SK-N-SH (cell line): Measurements from ENCODE around the gene NME8. TPM values are rescaled to one million over a fixed set of nuclear protein-coding genes. Genes with fewer than 3 reads are reported as not detected.
"Not testable (repeated sequence)": the region's sequence is repeated elsewhere in the genome, so short reads cannot be mapped to it uniquely, and the experiment has no call there.

Experiments
- CTCF ChIA-PET: fragments of 300-600, 350-600 bp; formaldehyde crosslinking; extraction: SDS; loops from one replicate; lab custom pipeline; 2021; lab: Yijun Ruan, JAX
- POLR2A ChIA-PET: fragments of 350-600 bp; sonication (Branson Sonifier 250); formaldehyde crosslinking; extraction: SDS; loops from one replicate; lab custom pipeline; 2020; ENCODE audit warnings: antibody characterized with exemption, inconsistent platforms; lab: Yijun Ruan, JAX
- DNase-seq: peaks from one replicate; pipeline ENCODE4 v3.0.0; 2012
- H2AFZ ChIP-seq: fragments of 200-600 bp; sonication (generic); 2 replicates; pipeline ENCODE4 v1.8.1; 2016; ENCODE audit warnings: antibody characterized with exemption, mild to moderate bottlenecking, low read depth
- H3F3A ChIP-seq: fragments of 200-600 bp; sonication (generic); replicated peaks from 2 replicates; pipeline ENCODE3; 2016; ENCODE audit warnings: antibody characterized with exemption, mild to moderate bottlenecking; ENCODE audit not compliant: insufficient read depth
- H3K27ac ChIP-seq, 2 experiments: fragments of 200-500 bp in 1 of 2; fragments of 200-600 bp in 1 of 2; sonication (Bioruptor generic) in 1 of 2; sonication (generic), shearing (Covaris generic) in 1 of 2; 2 replicates each; pipeline versions ENCODE4 v1.5.1 to v1.6.1; 2014 to 2016; ENCODE audit warnings: low read depth in 2 of 2, inconsistent platforms in 1 of 2, low read length in 1 of 2, mild to moderate bottlenecking in 1 of 2, mixed read lengths in 1 of 2
- H3K27me3 ChIP-seq: fragments of 200-600 bp; sonication (generic), shearing (Covaris generic); 2 replicates; pipeline ENCODE4 v1.6.1; 2016; ENCODE audit warnings: mixed run types; ENCODE audit not compliant: insufficient read depth
- H3K36me3 ChIP-seq, 2 experiments: fragments of 200-500 bp in 1 of 2; fragments of 200-600 bp in 1 of 2; sonication (Bioruptor generic) in 1 of 2; sonication (generic) in 1 of 2; replicated peaks in 1 of 2; 2 replicates each; pipeline versions ENCODE3 to v1.5.1; 2014 to 2016; ENCODE audit warnings: low read length in 1 of 2, mild to moderate bottlenecking in 1 of 2; ENCODE audit not compliant: insufficient read depth in 2 of 2, control insufficient read depth in 1 of 2
- H3K4me1 ChIP-seq, 2 experiments: fragments of 200-500 bp in 1 of 2; fragments of 200-600 bp in 1 of 2; sonication (Bioruptor generic) in 1 of 2; sonication (generic), shearing (Covaris generic) in 1 of 2; 2 replicates each; pipeline versions ENCODE4 v1.5.1 to v1.6.1; 2014 to 2016; ENCODE audit warnings: low read depth in 1 of 2, low read length in 1 of 2, mixed run types in 1 of 2; ENCODE audit not compliant: insufficient read depth in 2 of 2, control insufficient read depth in 1 of 2
- H3K4me2 ChIP-seq: fragments of 200-600 bp; sonication (generic), shearing (Covaris generic); 2 replicates; pipeline ENCODE4 v1.6.1; 2017; ENCODE audit warnings: mixed run types
- H3K4me3 ChIP-seq, 2 experiments: fragments of 200-500 bp in 1 of 2; fragments of 200-600 bp in 1 of 2; sonication (Bioruptor generic) in 1 of 2; sonication (generic), shearing (Covaris generic) in 1 of 2; 2 replicates each; pipeline versions ENCODE4 v1.5.1 to v1.8.1; 2014 to 2016; ENCODE audit warnings: low read depth in 2 of 2, inconsistent platforms in 1 of 2, low read length in 1 of 2, mild to moderate bottlenecking in 1 of 2, mixed read lengths in 1 of 2, moderate library complexity in 1 of 2
- H3K79me2 ChIP-seq: fragments of 200-600 bp; sonication (generic); 2 replicates; pipeline ENCODE4 v1.8.1; 2017; ENCODE audit warnings: mild to moderate bottlenecking; ENCODE audit not compliant: insufficient read depth
- H3K9ac ChIP-seq: fragments of 200-600 bp; sonication (generic); 2 replicates; pipeline ENCODE4 v1.6.1; 2017; ENCODE audit warnings: mixed run types
- H3K9me2 ChIP-seq: fragments of 200-600 bp; sonication (generic); 2 replicates; pipeline ENCODE4 v1.6.1; 2017; ENCODE audit warnings: mixed run types
- H3K9me3 ChIP-seq: fragments of 200-600 bp; sonication (generic); 2 replicates; pipeline ENCODE4 v1.6.1; 2017; ENCODE audit warnings: mixed run types, mild to moderate bottlenecking, moderate library complexity
- H4K20me1 ChIP-seq: fragments of 200-600 bp; sonication (generic); 2 replicates; pipeline ENCODE4 v1.6.1; 2017; ENCODE audit warnings: mild to moderate bottlenecking, mixed run types; ENCODE audit not compliant: insufficient read depth
- ELF1 ChIP-seq: IDR thresholded peaks from 2 replicates; pipeline ENCODE4 v1.4.0; 2012
- EP300 ChIP-seq, 2 experiments: IDR thresholded peaks; 2 replicates each; pipeline versions ENCODE4 v1.4.0 to v1.6.1; 2012; ENCODE audit warnings: borderline replicate concordance in 1 of 2, low read depth in 1 of 2, low read length in 1 of 2
- EZH2phosphoT487 ChIP-seq: fragments of 200-600 bp; sonication (generic); IDR thresholded peaks from 2 replicates; pipeline ENCODE4 v1.6.1; 2017; ENCODE audit warnings: low read depth, mixed run types, mild to moderate bottlenecking, antibody characterized with exemption, moderate library complexity, borderline replicate concordance
- FOSL2 ChIP-seq: IDR thresholded peaks from 2 replicates; pipeline ENCODE4 v1.4.0; 2012; ENCODE audit warnings: low read depth, mild to moderate bottlenecking, moderate library complexity, borderline replicate concordance
- GABPA ChIP-seq: IDR thresholded peaks from 2 replicates; pipeline ENCODE4 v1.4.0; 2012; ENCODE audit warnings: low read depth, mild to moderate bottlenecking
- GATA2 ChIP-seq: sonication (generic); formaldehyde crosslinking; IDR thresholded peaks from 2 replicates; pipeline ENCODE4 v1.5.0; 2020; ENCODE audit warnings: mild to moderate bottlenecking, missing genetic modification reagents
- JUND ChIP-seq: IDR thresholded peaks from 2 replicates; pipeline ENCODE4 v1.4.0; 2012
- NFIC ChIP-seq: IDR thresholded peaks from 2 replicates; pipeline ENCODE4 v1.4.0; 2012; ENCODE audit warnings: borderline replicate concordance
- NRF1 ChIP-seq: IDR thresholded peaks from 2 replicates; pipeline ENCODE4 v1.6.1; 2012; ENCODE audit warnings: low read depth, mild to moderate bottlenecking, low read length
- POLR2AphosphoS5 ChIP-seq: IDR thresholded peaks from 2 replicates; pipeline ENCODE4 v1.6.1; 2012; ENCODE audit warnings: low read depth, low read length
- RAD21 ChIP-seq: IDR thresholded peaks from 2 replicates; pipeline ENCODE4 v1.6.1; 2012; ENCODE audit warnings: mild to moderate bottlenecking, low read length
- RXRA ChIP-seq: IDR thresholded peaks from 2 replicates; pipeline ENCODE4 v1.4.0; 2012; ENCODE audit warnings: low read depth, mild to moderate bottlenecking, borderline replicate concordance
- SIN3A ChIP-seq: IDR thresholded peaks from 2 replicates; pipeline ENCODE4 v1.6.1; 2012; ENCODE audit warnings: low read depth, mild to moderate bottlenecking, low read length, moderate library complexity, borderline replicate concordance
- TAF1 ChIP-seq: IDR thresholded peaks from 2 replicates; pipeline ENCODE4 v1.6.1; 2012; ENCODE audit warnings: low read depth, mild to moderate bottlenecking, low read length, moderate library complexity, borderline replicate concordance
- TCF12 ChIP-seq: IDR thresholded peaks from 2 replicates; pipeline ENCODE4 v1.4.0; 2012
- TEAD4 ChIP-seq: IDR thresholded peaks from 2 replicates; pipeline ENCODE4 v1.4.0; 2012; ENCODE audit warnings: mild to moderate bottlenecking, borderline replicate concordance; ENCODE audit not compliant: insufficient read depth
- YY1 ChIP-seq: IDR thresholded peaks from 2 replicates; pipeline ENCODE4 v1.4.0; 2012; ENCODE audit warnings: low read depth, mild to moderate bottlenecking
- WGBS: methylation state at CpG from one replicate; pipeline ENCODE4 v1.1.6; 2017; ENCODE audit warnings: low lambda C conversion rate; 5-methylcytosine and 5-hydroxymethylcytosine counted together
- polyA plus RNA-seq, 3 experiments: library from polyadenylated mRNA; depleted of rRNA; stranded (reverse); fragments of >200 nt; gene quantifications; 2 replicates each; pipeline ENCODE4 v1.2.3, GENCODE V29; 2012
- TF ChIP-seq, protein P1 (sequence below): fragments of 200-600 bp; sonication (generic); IDR thresholded peaks from 2 replicates; pipeline ENCODE4 v1.6.1; 2017; ENCODE audit warnings: antibody characterized with exemption, mild to moderate bottlenecking, moderate library complexity
- TF ChIP-seq, protein P2 (sequence below): fragments of 150-350 bp; IDR thresholded peaks from 2 replicates; pipeline ENCODE4 v1.6.1; 2017; ENCODE audit warnings: antibody characterized with exemption, low read length, low read depth, borderline replicate concordance

Gene NME8
- polyA plus RNA-seq, 1 of the 3 experiments (the other 2 are of a cell fraction), result not detected

GRCh38 chr7:37806152-37806551, 42.2 kb upstream of the NME8 start (continued):
- TF ChIP-seq, protein P1, sequence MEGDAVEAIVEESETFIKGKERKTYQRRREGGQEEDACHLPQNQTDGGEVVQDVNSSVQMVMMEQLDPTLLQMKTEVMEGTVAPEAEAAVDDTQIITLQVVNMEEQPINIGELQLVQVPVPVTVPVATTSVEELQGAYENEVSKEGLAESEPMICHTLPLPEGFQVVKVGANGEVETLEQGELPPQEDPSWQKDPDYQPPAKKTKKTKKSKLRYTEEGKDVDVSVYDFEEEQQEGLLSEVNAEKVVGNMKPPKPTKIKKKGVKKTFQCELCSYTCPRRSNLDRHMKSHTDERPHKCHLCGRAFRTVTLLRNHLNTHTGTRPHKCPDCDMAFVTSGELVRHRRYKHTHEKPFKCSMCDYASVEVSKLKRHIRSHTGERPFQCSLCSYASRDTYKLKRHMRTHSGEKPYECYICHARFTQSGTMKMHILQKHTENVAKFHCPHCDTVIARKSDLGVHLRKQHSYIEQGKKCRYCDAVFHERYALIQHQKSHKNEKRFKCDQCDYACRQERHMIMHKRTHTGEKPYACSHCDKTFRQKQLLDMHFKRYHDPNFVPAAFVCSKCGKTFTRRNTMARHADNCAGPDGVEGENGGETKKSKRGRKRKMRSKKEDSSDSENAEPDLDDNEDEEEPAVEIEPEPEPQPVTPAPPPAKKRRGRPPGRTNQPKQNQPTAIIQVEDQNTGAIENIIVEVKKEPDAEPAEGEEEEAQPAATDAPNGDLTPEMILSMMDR, result no peak
- TF ChIP-seq, all 33 proteins: peak for 0

- H3K4me3 ChIP-seq, H3K79me2 ChIP-seq, H3K4me1 ChIP-seq, H3K36me3 ChIP-seq, H3K9me3 ChIP-seq, H3K27me3 ChIP-seq, H3K27ac ChIP-seq, CTCF ChIA-PET, H2AFZ ChIP-seq, H4K20me1 ChIP-seq, H3K9ac ChIP-seq, H3F3A ChIP-seq, H3K9me2 ChIP-seq, DNase-seq, H3K4me2 ChIP-seq, POLR2A ChIA-PET: not testable (repeated sequence)
- 3% methylated on average over 1 of the region's 1 CpG for WGBS
Observed at GRCh38 chr7:37812161-37812580, 36.2 kb upstream of the NME8 start.

GRCh38 chr7:37815671-37816371, 32.6 kb upstream of the NME8 start:
- Histone ChIP-seq H3K27me3 (no peaks in the 10 kb centered on the region), H3K27ac (no peak overlapping the region), H3F3A (no peaks in the 10 kb centered on the region), H3K9ac (no peak overlapping the region), H3K4me1 (no peaks in the 10 kb centered on the region), H3K36me3 (no peaks in the 10 kb centered on the region), H3K4me2 (no peak overlapping the region), H3K4me3 (no peak overlapping the region), H3K9me2 (no peaks in the 10 kb centered on the region), H3K79me2 (no peaks in the 10 kb centered on the region), H2AFZ (no peak overlapping the region), H4K20me1 (no peaks in the 10 kb centered on the region), H3K9me3 (0 out of 2 replicates have a peak, but pooled peaks cover 11% of the 10 kb centered on the region)
- POLR2A ChIA-PET, result no interaction called here
- WGBS, result 19% methylated on average over 2 of the region's 2 CpGs
- CTCF ChIA-PET, result interaction anchor here (0.9 to 1.6 kb wide), 4 partner anchors 16 to 595 kb away, joined by 3 read pairs; no protein-coding TSS in a partner anchor
- TF ChIP-seq RAD21 (no peak), YY1 (no peak), SIN3A (no peak), NRF1 (no peak), NFIC (no peak), TEAD4 (no peak), GATA2 (no peak), JUND (no peak), TCF12 (no peak), FOSL2 (no peak), ELF1 (no peak), GABPA (no peak), POLR2AphosphoS5 (no peak), EZH2phosphoT487 (no peak), EP300 (IDR thresholded peaks at IDR 0.05; ENCODE audit: borderline replicate concordance in 1 of 2, low read depth in 1 of 2, low read length in 1 of 2) (no peak), TAF1 (no peak), RXRA (no peak)
- TF ChIP-seq, protein P2, sequence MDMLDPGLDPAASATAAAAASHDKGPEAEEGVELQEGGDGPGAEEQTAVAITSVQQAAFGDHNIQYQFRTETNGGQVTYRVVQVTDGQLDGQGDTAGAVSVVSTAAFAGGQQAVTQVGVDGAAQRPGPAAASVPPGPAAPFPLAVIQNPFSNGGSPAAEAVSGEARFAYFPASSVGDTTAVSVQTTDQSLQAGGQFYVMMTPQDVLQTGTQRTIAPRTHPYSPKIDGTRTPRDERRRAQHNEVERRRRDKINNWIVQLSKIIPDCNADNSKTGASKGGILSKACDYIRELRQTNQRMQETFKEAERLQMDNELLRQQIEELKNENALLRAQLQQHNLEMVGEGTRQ, result no peak
- TF ChIP-seq, protein P1, result no peak
- no peak for DNase-seq
